Suprapubic skin (tissue), 3 donors: ENCODE results near the gene CACNA1D.

ENCODE experiments used
- EP300 ChIP-seq: sonication (generic); formaldehyde crosslinking; IDR thresholded peaks from one replicate; pipeline ENCODE4 v1.6.1; 2017; ENCODE audit warnings: antibody characterized with exemption
- TF ChIP-seq, protein P1 (sequence below), 2 donors: fragments of 200-600 bp in 1 of 2; fragments of 450-650 bp in 1 of 2; sonication (generic) in 1 of 2; IDR thresholded peaks; one replicate each; pipeline ENCODE4 v1.5.1; 2016 to 2019; ENCODE audit warnings: antibody characterized with exemption in 2 of 2, mild to moderate bottlenecking in 1 of 2, moderate library complexity in 1 of 2

DNA sequence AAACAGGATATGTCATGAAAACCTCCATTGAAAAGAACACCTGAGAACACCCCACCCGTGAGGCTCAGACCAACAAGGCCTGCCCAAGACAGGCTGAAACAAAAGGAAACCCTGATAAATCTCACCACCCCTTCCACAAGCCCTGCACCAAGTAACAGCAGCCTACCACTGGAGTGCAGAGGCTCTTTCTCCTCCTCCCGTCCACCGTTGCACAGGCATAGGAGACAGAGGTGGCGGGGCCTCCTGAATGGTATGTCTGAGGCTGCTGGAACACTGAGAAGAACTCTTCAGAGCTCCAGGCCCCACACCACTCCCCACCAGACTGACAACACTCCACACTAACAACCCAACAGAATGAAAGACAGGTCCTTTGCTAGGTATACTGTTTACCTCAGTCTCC, 330.4 kb downstream of the CACNA1D start:
- TF ChIP-seq, protein P1, sequence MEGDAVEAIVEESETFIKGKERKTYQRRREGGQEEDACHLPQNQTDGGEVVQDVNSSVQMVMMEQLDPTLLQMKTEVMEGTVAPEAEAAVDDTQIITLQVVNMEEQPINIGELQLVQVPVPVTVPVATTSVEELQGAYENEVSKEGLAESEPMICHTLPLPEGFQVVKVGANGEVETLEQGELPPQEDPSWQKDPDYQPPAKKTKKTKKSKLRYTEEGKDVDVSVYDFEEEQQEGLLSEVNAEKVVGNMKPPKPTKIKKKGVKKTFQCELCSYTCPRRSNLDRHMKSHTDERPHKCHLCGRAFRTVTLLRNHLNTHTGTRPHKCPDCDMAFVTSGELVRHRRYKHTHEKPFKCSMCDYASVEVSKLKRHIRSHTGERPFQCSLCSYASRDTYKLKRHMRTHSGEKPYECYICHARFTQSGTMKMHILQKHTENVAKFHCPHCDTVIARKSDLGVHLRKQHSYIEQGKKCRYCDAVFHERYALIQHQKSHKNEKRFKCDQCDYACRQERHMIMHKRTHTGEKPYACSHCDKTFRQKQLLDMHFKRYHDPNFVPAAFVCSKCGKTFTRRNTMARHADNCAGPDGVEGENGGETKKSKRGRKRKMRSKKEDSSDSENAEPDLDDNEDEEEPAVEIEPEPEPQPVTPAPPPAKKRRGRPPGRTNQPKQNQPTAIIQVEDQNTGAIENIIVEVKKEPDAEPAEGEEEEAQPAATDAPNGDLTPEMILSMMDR (IDR thresholded peaks at IDR 0.05) = no peak
- TF ChIP-seq EP300 = no peak
